Loucy (cell line): Measurements from ENCODE around the gene MPDU1.

Source experiments
- H2AFZ ChIP-seq: fragments of 200-600 bp; sonication (generic); 2 replicates; pipeline ENCODE4 v1.6.0; 2016; ENCODE audit warnings: antibody characterized with exemption, mild to moderate bottlenecking, low read length, moderate library complexity
- H3F3A ChIP-seq: fragments of 200-600 bp; 2 replicates; pipeline ENCODE4 v1.6.0; 2016; ENCODE audit warnings: antibody characterized with exemption, low read depth, mild to moderate bottlenecking
- H3K27me3 ChIP-seq: fragments of 200-600 bp; sonication (generic); 2 replicates; pipeline ENCODE4 v1.6.1; 2014; ENCODE audit warnings: low read length, mild to moderate bottlenecking; ENCODE audit not compliant: insufficient read depth, poor library complexity, severe bottlenecking
- H3K36me3 ChIP-seq: fragments of 200-600 bp; sonication (generic); 2 replicates; pipeline ENCODE4 v1.6.1; 2016; ENCODE audit warnings: low read length; ENCODE audit not compliant: insufficient read depth
- H3K4me1 ChIP-seq: fragments of 200-600 bp; sonication (generic); 2 replicates; pipeline ENCODE4 v1.5.1; 2014; ENCODE audit warnings: low read length, mild to moderate bottlenecking; ENCODE audit not compliant: insufficient read depth, poor library complexity, severe bottlenecking
- H3K4me2 ChIP-seq: fragments of 200-600 bp; sonication (generic); 2 replicates; pipeline ENCODE4 v1.6.0; 2014; ENCODE audit warnings: antibody characterized with exemption, low read length, low read depth, mild to moderate bottlenecking; ENCODE audit not compliant: poor library complexity, severe bottlenecking
- H3K4me3 ChIP-seq: fragments of 200-600 bp; sonication (generic); 2 replicates; pipeline ENCODE4 v1.5.1; 2014; ENCODE audit warnings: low read length, mild to moderate bottlenecking, mixed read lengths; ENCODE audit not compliant: poor library complexity, severe bottlenecking
- H3K79me2 ChIP-seq: fragments of 200-600 bp; sonication (generic); 2 replicates; pipeline ENCODE4 v1.6.1; 2014; ENCODE audit warnings: low read length; ENCODE audit not compliant: insufficient read depth
- H3K9ac ChIP-seq: fragments of 200-600 bp; sonication (generic); 2 replicates; pipeline ENCODE4 v1.6.0; 2014; ENCODE audit warnings: mild to moderate bottlenecking, low read depth, low read length, moderate library complexity; ENCODE audit not compliant: poor library complexity, severe bottlenecking
- H3K9me2 ChIP-seq: fragments of 200-600 bp; sonication (generic); replicated peaks from 2 replicates; pipeline ENCODE4 v1.6.1; 2016; ENCODE audit warnings: low read depth, low read length, mixed read lengths
- H3K9me3 ChIP-seq: fragments of 200-600 bp; sonication (generic); 2 replicates; pipeline ENCODE4 v1.6.1; 2014; ENCODE audit warnings: mild to moderate bottlenecking, antibody characterized with exemption, low read length, low read depth; ENCODE audit not compliant: insufficient read depth
- H4K20me1 ChIP-seq: fragments of 200-600 bp; sonication (generic); 2 replicates; pipeline ENCODE4 v1.6.0; 2014; ENCODE audit warnings: antibody characterized with exemption, low read length, mild to moderate bottlenecking; ENCODE audit not compliant: insufficient read depth, poor library complexity, severe bottlenecking
- CTCF ChIP-seq: fragments of 200-600 bp; sonication (generic); conservative IDR thresholded peaks from 2 replicates; pipeline ENCODE4 v1.5.1; 2014; ENCODE audit warnings: mild to moderate bottlenecking, antibody characterized with exemption, low read length
- EZH2phosphoT487 ChIP-seq: fragments of 200-600 bp; IDR thresholded peaks from 2 replicates; pipeline ENCODE4 v1.6.1; 2018; ENCODE audit warnings: antibody characterized with exemption, mild to moderate bottlenecking, moderate library complexity, borderline replicate concordance

The MPDU1 gene

GRCh38 chr17:7636163-7636562 is 52.5 kb downstream of the MPDU1 start:
- H3K9ac ChIP-seq, result no peak overlapping the region
- no peaks in the 10 kb centered on the region for H3K4me1 ChIP-seq
- H2AFZ ChIP-seq, result no peak overlapping the region

More at GRCh38 chr17:7636163-7636562, 52.5 kb downstream of the MPDU1 start:
- Histone ChIP-seq H4K20me1 (no peaks in the 10 kb centered on the region), H3K4me2 (no peak overlapping the region), H3K36me3 (no peaks in the 10 kb centered on the region), H3K9me3 (no peaks in the 10 kb centered on the region), H3K9me2 (no peaks in the 10 kb centered on the region), H3K79me2 (no peaks in the 10 kb centered on the region), H3K4me3 (no peak overlapping the region), H3K27me3 (no peaks in the 10 kb centered on the region), H3F3A (no peaks in the 10 kb centered on the region)
- TF ChIP-seq CTCF (no peak), EZH2phosphoT487 (no peak)
